Prostate gland (tissue), 2 donors: ENCODE results near the gene NLRP11.

ENCODE experiments used
- CTCF ChIP-seq, 4 experiments: fragments of 200-600 bp in 2 of 4; fragments of 450-650 bp in 2 of 4; sonication (generic) in 2 of 4; IDR thresholded peaks; 1 replicate in 3 of 4; 2 replicates in 1 of 4; pipeline ENCODE4 v1.5.1; 2016 to 2019; ENCODE audit warnings: antibody characterized with exemption in 4 of 4, mild to moderate bottlenecking in 2 of 4, moderate library complexity in 2 of 4
- POLR2A ChIP-seq: fragments of 450-650 bp; IDR thresholded peaks from one replicate; pipeline ENCODE4 v1.6.1; 2016; ENCODE audit warnings: antibody characterized with exemption, mild to moderate bottlenecking

DNA sequence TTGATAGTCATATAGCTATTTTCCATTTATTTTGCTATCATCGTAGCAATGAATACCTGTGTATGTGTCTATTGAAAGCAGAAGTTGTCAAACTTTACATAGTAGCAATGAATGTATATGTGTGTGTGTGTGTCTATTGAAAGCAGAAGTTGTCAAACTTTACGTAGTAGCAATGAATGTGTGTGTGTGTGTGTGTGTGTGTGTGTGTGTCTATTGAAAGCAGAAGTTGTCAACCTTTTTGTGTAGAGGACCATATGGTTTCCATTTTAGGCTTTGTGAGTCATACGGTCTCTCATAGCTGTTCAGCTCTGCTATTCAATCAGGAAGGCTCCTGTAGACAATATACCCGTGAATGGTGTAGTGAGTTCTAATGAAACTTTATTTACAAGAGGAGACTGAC lies 25.4 kb upstream of the NLRP11 start:
- no peak for TF ChIP-seq POLR2A
- TF ChIP-seq CTCF (IDR thresholded peaks at IDR 0.05), result no peak
